Stimulated activated CD8-positive, alpha-beta memory T cell treated with anti-CD3 and anti-CD28 coated beads, Interleukin-15, amount 100 ng/mL, for 48 hours (primary cell): ENCODE results near the gene ROBO1.
"Not testable (repeated sequence)": the region's sequence is repeated elsewhere in the genome, so short reads cannot be mapped to it uniquely, and the experiment has no call there.

Experiments used
- DNase-seq, 2 donors: peaks; one replicate each; pipeline ENCODE4 v3.0.0-alpha.2; 2020; ENCODE audit warnings: low read depth in 2 of 2

Gene ROBO1

GRCh38 chr3:78741066-78741645 is 1026.6 kb downstream of the ROBO1 start:
- no peak for DNase-seq

- DNase-seq = no peak
Observed at GRCh38 chr3:78738833-78739232, 1029.0 kb downstream of the ROBO1 start.

- no peak for DNase-seq
Observed at GRCh38 chr3:78737988-78738387, 1029.8 kb downstream of the ROBO1 start.

- DNase-seq = no peak
Observed at GRCh38 chr3:78736863-78737262, 1030.9 kb downstream of the ROBO1 start.

GRCh38 chr3:78734048-78734637 is 1033.7 kb downstream of the ROBO1 start:
- no peak for DNase-seq

- no peak for DNase-seq
Observed at GRCh38 chr3:78732893-78733292, 1034.9 kb downstream of the ROBO1 start.

- DNase-seq = no peak
Observed at GRCh38 chr3:78732471-78732870, 1035.3 kb downstream of the ROBO1 start.

- DNase-seq = no peak
Observed at GRCh38 chr3:78729946-78730345, 1037.9 kb downstream of the ROBO1 start.

GRCh38 chr3:78728406-78729145 is 1039.2 kb downstream of the ROBO1 start:
- DNase-seq = no peak

- no peak for DNase-seq
Observed at GRCh38 chr3:78726545-78726944, 1041.3 kb downstream of the ROBO1 start.

GRCh38 chr3:78725703-78726246 is 1042.0 kb downstream of the ROBO1 start:
- DNase-seq = no peak

- DNase-seq = no peak
Observed at GRCh38 chr3:78724859-78725258, 1042.9 kb downstream of the ROBO1 start.

- not testable (repeated sequence) for DNase-seq
Observed at GRCh38 chr3:78724364-78724763, 1043.4 kb downstream of the ROBO1 start.

- DNase-seq = no peak
Observed at GRCh38 chr3:78721771-78722543, 1045.8 kb downstream of the ROBO1 start.

- no peak for DNase-seq
Observed at GRCh38 chr3:78718707-78719106, 1049.1 kb downstream of the ROBO1 start.

- DNase-seq = no peak
Observed at GRCh38 chr3:78717041-78717440, 1050.8 kb downstream of the ROBO1 start.

GRCh38 chr3:78712941-78713340 is 1054.9 kb downstream of the ROBO1 start:
- DNase-seq = no peak

GRCh38 chr3:78712270-78712669 is 1055.5 kb downstream of the ROBO1 start:
- DNase-seq = no peak

- DNase-seq = no peak
Observed at GRCh38 chr3:78708565-78709073, 1059.2 kb downstream of the ROBO1 start.

- no peak for DNase-seq
Observed at GRCh38 chr3:78707609-78708008, 1060.2 kb downstream of the ROBO1 start.

- no peak for DNase-seq
Observed at GRCh38 chr3:78706906-78707523, 1060.8 kb downstream of the ROBO1 start.
